ENCODE results near the gene DRAP1.

- TF ChIP-seq CTCF (IDR thresholded peaks at IDR 0.05 in 4 of 5, conservative IDR thresholded peaks at IDR 0.05 in 1 of 5): no peak
- no peak for TF ChIP-seq POLR2A (IDR thresholded peaks at IDR 0.05)
Observed at GRCh38 chr11:65962141-65962564, 42.9 kb downstream of the DRAP1 start.
